WTC11 (cell line): ENCODE results near the gene SSH3. TPM values are rescaled to one million over a fixed set of nuclear protein-coding genes. Genes with fewer than 3 reads are reported as not detected.
A peak's percentile ranks its signal among the peaks of the same experiment; 100 is the strongest.
"Not testable (repeated sequence)": the region's sequence is repeated elsewhere in the genome, so short reads cannot be mapped to it uniquely, and the experiment has no call there.

Source experiments
- ATAC-seq: fragments of 200-7000 bp; cut with Tn5 transposase; 2 replicates; pipeline ENCODE4 v1.10.0; 2021; ENCODE audit warnings: mild to moderate bottlenecking, moderate library complexity
- CTCF ChIA-PET: fragments of 300-600 bp; sonication (Branson Sonifier 250); formaldehyde crosslinking; loops from one replicate; lab custom pipeline; 2021; ENCODE audit warnings: antibody characterized with exemption; lab: Charles Lee
- POLR2A ChIA-PET: fragments of 350-600 bp; sonication (Branson Sonifier 250); formaldehyde crosslinking; loops from one replicate; lab custom pipeline; 2021; ENCODE audit warnings: antibody characterized with exemption; lab: Charles Lee
- DNase-seq: peaks from one replicate; pipeline ENCODE4 v3.0.0; 2021; ENCODE audit warnings: low spot score
- H3K27ac Mint-ChIP-seq: 2 replicates; pipeline ENCODE4 v1.8.0; 2021; ENCODE audit warnings: mixed read lengths
- H3K27me3 Mint-ChIP-seq: 2 replicates; pipeline ENCODE4 v1.8.0; 2021; ENCODE audit warnings: low read depth, mild to moderate bottlenecking, moderate library complexity, mixed read lengths
- H3K36me3 Mint-ChIP-seq: 2 replicates; pipeline ENCODE4 v1.8.0; 2021; ENCODE audit warnings: mixed read lengths
- H3K4me1 Mint-ChIP-seq: 2 replicates; pipeline ENCODE4 v1.8.0; 2022; ENCODE audit warnings: mixed read lengths
- H3K4me3 Mint-ChIP-seq: 2 replicates; pipeline ENCODE4 v1.8.0; 2021; ENCODE audit warnings: mild to moderate bottlenecking, moderate library complexity, mixed read lengths
- H3K9me3 Mint-ChIP-seq: 2 replicates; pipeline ENCODE4 v1.8.0; 2021; ENCODE audit warnings: mixed read lengths
- AFF4 ChIP-seq: sonication (generic); formaldehyde crosslinking; IDR thresholded peaks from 2 replicates; pipeline ENCODE4 v1.8.1; 2023; ENCODE audit warnings: mild to moderate bottlenecking, missing genetic modification reagents, borderline replicate concordance
- ATF1 ChIP-seq: sonication (generic); formaldehyde crosslinking; IDR thresholded peaks from 2 replicates; pipeline ENCODE4 v1.8.1; 2023; ENCODE audit warnings: mild to moderate bottlenecking, moderate library complexity, missing genetic modification reagents
- ATF2 ChIP-seq: sonication (generic); formaldehyde crosslinking; IDR thresholded peaks from 2 replicates; pipeline ENCODE4 v1.8.1; 2022; ENCODE audit warnings: low read depth, missing genetic modification reagents, borderline replicate concordance
- ATF3 ChIP-seq: sonication (generic); formaldehyde crosslinking; conservative IDR thresholded peaks from 2 replicates; pipeline ENCODE4 v1.8.1; 2022; ENCODE audit warnings: mild to moderate bottlenecking, missing genetic modification reagents
- ETV6 ChIP-seq: sonication (generic); formaldehyde crosslinking; IDR thresholded peaks from 2 replicates; pipeline ENCODE4 v1.8.1; 2022; ENCODE audit warnings: mild to moderate bottlenecking, missing genetic modification reagents
- FOXP1 ChIP-seq: sonication (generic); formaldehyde crosslinking; IDR thresholded peaks from 2 replicates; pipeline ENCODE4 v1.8.0; 2022; ENCODE audit warnings: missing genetic modification reagents, mild to moderate bottlenecking, moderate library complexity, borderline replicate concordance
- FOXP4 ChIP-seq: sonication (generic); formaldehyde crosslinking; IDR thresholded peaks from 2 replicates; pipeline ENCODE4 v1.8.0; 2022; ENCODE audit warnings: mild to moderate bottlenecking, missing genetic modification reagents
- GRHL2 ChIP-seq: fragments of 250-450 bp; sonication (Bioruptor Pico); IDR thresholded peaks from 2 replicates; pipeline ENCODE4 v1.8.0; 2022; ENCODE audit warnings: mild to moderate bottlenecking, moderate library complexity; ENCODE audit not compliant: insufficient replicate concordance, severe bottlenecking
- GTF2I ChIP-seq: fragments of 250-450 bp; sonication (Bioruptor Pico); conservative IDR thresholded peaks from 2 replicates; pipeline ENCODE4 v1.4.0; 2021; ENCODE audit warnings: mild to moderate bottlenecking
- HMGXB4 ChIP-seq: sonication (generic); formaldehyde crosslinking; IDR thresholded peaks from 2 replicates; pipeline ENCODE4 v1.8.1; 2023; ENCODE audit warnings: mild to moderate bottlenecking, moderate library complexity, missing genetic modification reagents
- IRF2 ChIP-seq: sonication (generic); formaldehyde crosslinking; IDR thresholded peaks from 2 replicates; pipeline ENCODE4 v1.8.0; 2022; ENCODE audit warnings: low read depth, missing genetic modification reagents, borderline replicate concordance
- KAT7 ChIP-seq: sonication (generic); formaldehyde crosslinking; IDR thresholded peaks from 2 replicates; pipeline ENCODE4 v1.8.1; 2023; ENCODE audit warnings: missing genetic modification reagents, mild to moderate bottlenecking, borderline replicate concordance
- MYBL2 ChIP-seq: sonication (generic); formaldehyde crosslinking; IDR thresholded peaks from 2 replicates; pipeline ENCODE4 v1.8.1; 2023; ENCODE audit warnings: mild to moderate bottlenecking, moderate library complexity, missing genetic modification reagents
- SMAD4 ChIP-seq: sonication (generic); formaldehyde crosslinking; IDR thresholded peaks from 2 replicates; pipeline ENCODE4 v1.8.0; 2022; ENCODE audit warnings: mild to moderate bottlenecking, missing genetic modification reagents
- TEAD1 ChIP-seq: sonication (generic); formaldehyde crosslinking; IDR thresholded peaks from 2 replicates; pipeline ENCODE4 v1.8.0; 2022; ENCODE audit warnings: mild to moderate bottlenecking, missing genetic modification reagents
- USF1 ChIP-seq: sonication (generic); formaldehyde crosslinking; IDR thresholded peaks from 2 replicates; pipeline ENCODE4 v1.8.0; 2022; ENCODE audit warnings: mild to moderate bottlenecking, missing genetic modification reagents
- USF2 ChIP-seq: sonication (generic); formaldehyde crosslinking; IDR thresholded peaks from 2 replicates; pipeline ENCODE4 v1.8.1; 2023; ENCODE audit warnings: mild to moderate bottlenecking, missing genetic modification reagents, moderate library complexity
- ZMAT4 ChIP-seq: fragments of 250-450 bp; sonication (Bioruptor Pico); IDR thresholded peaks from 2 replicates; pipeline ENCODE4 v1.9.0; 2021; ENCODE audit warnings: mild to moderate bottlenecking
- ZNF232 ChIP-seq: sonication (generic); formaldehyde crosslinking; IDR thresholded peaks from 2 replicates; pipeline ENCODE4 v1.8.0; 2022; ENCODE audit warnings: mild to moderate bottlenecking, missing genetic modification reagents
- ZNF317 ChIP-seq: sonication (generic); formaldehyde crosslinking; IDR thresholded peaks from 2 replicates; pipeline ENCODE4 v1.8.1; 2023; ENCODE audit warnings: low read depth, mild to moderate bottlenecking, moderate library complexity, missing genetic modification reagents, borderline replicate concordance
- ZNF396 ChIP-seq: fragments of 250-450 bp; sonication (Bioruptor Pico); IDR thresholded peaks from 2 replicates; pipeline ENCODE4 v1.8.0; 2021; ENCODE audit warnings: mild to moderate bottlenecking, moderate library complexity, borderline replicate concordance
- total RNA-seq: library from RNA; stranded (reverse); gene quantifications from 3 replicates; pipeline ENCODE4 v1.2.3, GENCODE V29; 2021

The SSH3 gene
- total RNA-seq, 1 experiment from 2014 or later, result 42.3 TPM

- TF ChIP-seq AFF4 (CRISPR knock-in tag) (no peak), ZNF317 (CRISPR knock-in tag) (no peak), GTF2I (CRISPR knock-in tag) (no peak), FOXP1 (no peak), ETV6 (peak; percentile 87; the same call in 1 of the 2 replicates), USF1 (CRISPR knock-in tag) (no peak), MYBL2 (CRISPR knock-in tag) (no peak), FOXP4 (CRISPR knock-in tag) (peak; percentile 63; the same call in 1 of the 2 replicates), GRHL2 (CRISPR knock-in tag) (no peak), ATF1 (CRISPR knock-in tag) (no peak)
Measured at GRCh38 chr11:67317888-67318555, 14.7 kb downstream of the SSH3 start (continued).

- not testable (repeated sequence) for H3K4me1 Mint-ChIP-seq, ATAC-seq, DNase-seq, H3K9me3 Mint-ChIP-seq, H3K27ac Mint-ChIP-seq, H3K36me3 Mint-ChIP-seq
- CTCF ChIA-PET, result interaction anchor here (1.1 to 2.8 kb wide), 5 partner anchors 27 to 63 kb away, joined by 6 to 29 read pairs (median 21); no protein-coding TSS in a partner anchor
- Mint-ChIP-seq H3K4me3 (peak overlapping the region; percentile 91), H3K27me3 (peaks cover 41% of the 10 kb centered on the region)
- POLR2A ChIA-PET, result interaction anchor here (0.7 kb wide), 1 partner anchor 55 kb away, joined by 5 read pairs; no protein-coding TSS in a partner anchor
Measured at GRCh38 chr11:67318876-67319275, 15.5 kb downstream of the SSH3 start.

- ATAC-seq (no peak), DNase-seq (no peak)
- no peaks in the 10 kb centered on the region for H3K36me3 Mint-ChIP-seq
- peaks cover 37% of the 10 kb centered on the region for H3K27me3 Mint-ChIP-seq
- POLR2A ChIA-PET, result no interaction called here
- H3K4me3 Mint-ChIP-seq, result no peak overlapping the region
- H3K27ac Mint-ChIP-seq, result no peak overlapping the region
- CTCF ChIA-PET, result interaction anchor here (0.8 to 2.0 kb wide), 6 partner anchors 26 to 63 kb away, joined by 3 to 8 read pairs (median 6); no protein-coding TSS in a partner anchor
- H3K4me1 Mint-ChIP-seq, result peaks cover 5% of the 10 kb centered on the region
- H3K9me3 Mint-ChIP-seq, result no peaks in the 10 kb centered on the region
- no peak for TF ChIP-seq USF2
- TF ChIP-seq ATF2 (CRISPR knock-in tag), result no peak
- TF ChIP-seq ZNF232, result no peak
- TF ChIP-seq HMGXB4, result no peak
- TF ChIP-seq KAT7 (CRISPR knock-in tag), result no peak
- TF ChIP-seq ZMAT4 (CRISPR knock-in tag), result no peak
- TF ChIP-seq IRF2 (CRISPR knock-in tag), result no peak
- TF ChIP-seq ATF3, result no peak
- no peak for TF ChIP-seq SMAD4 (CRISPR knock-in tag)
- TF ChIP-seq ZNF396 (CRISPR knock-in tag), result no peak
- no peak for TF ChIP-seq TEAD1 (CRISPR knock-in tag)
Measured at GRCh38 chr11:67320011-67320410, 16.7 kb downstream of the SSH3 start.
